Upper lobe of left lung (tissue), 4 donors: ENCODE measurements around the gene CAPZB.

Experiments used
- EP300 ChIP-seq, 4 donors: sonication (generic); formaldehyde crosslinking; IDR thresholded peaks; one replicate each; pipeline ENCODE4 v1.5.1; 2017; ENCODE audit warnings: antibody characterized with exemption in 4 of 4, control low read depth in 2 of 4
- POLR2A ChIP-seq, 4 donors: fragments of 450-650 bp; IDR thresholded peaks; one replicate each; pipeline ENCODE4 v1.5.1; 2016 to 2017; ENCODE audit warnings: antibody characterized with exemption in 4 of 4, mild to moderate bottlenecking in 2 of 4
- POLR2AphosphoS5 ChIP-seq, 2 donors: sonication (generic); formaldehyde crosslinking; IDR thresholded peaks; one replicate each; pipeline ENCODE4 v1.5.1; 2017; ENCODE audit warnings: antibody characterized with exemption in 2 of 2
- TF ChIP-seq, protein P1 (sequence below), 6 experiments: fragments of 450-650 bp in 4 of 6; fragments of 200-600 bp in 2 of 6; sonication (generic) in 2 of 6; IDR thresholded peaks; one replicate each; pipeline ENCODE4 v1.5.1; 2016 to 2019; ENCODE audit warnings: antibody characterized with exemption in 6 of 6

- TF ChIP-seq POLR2AphosphoS5 (IDR thresholded peaks at IDR 0.05) (no peak), POLR2A (IDR thresholded peaks at IDR 0.05) (no peak), EP300 (IDR thresholded peaks at IDR 0.05) (no peak)
- TF ChIP-seq, protein P1, sequence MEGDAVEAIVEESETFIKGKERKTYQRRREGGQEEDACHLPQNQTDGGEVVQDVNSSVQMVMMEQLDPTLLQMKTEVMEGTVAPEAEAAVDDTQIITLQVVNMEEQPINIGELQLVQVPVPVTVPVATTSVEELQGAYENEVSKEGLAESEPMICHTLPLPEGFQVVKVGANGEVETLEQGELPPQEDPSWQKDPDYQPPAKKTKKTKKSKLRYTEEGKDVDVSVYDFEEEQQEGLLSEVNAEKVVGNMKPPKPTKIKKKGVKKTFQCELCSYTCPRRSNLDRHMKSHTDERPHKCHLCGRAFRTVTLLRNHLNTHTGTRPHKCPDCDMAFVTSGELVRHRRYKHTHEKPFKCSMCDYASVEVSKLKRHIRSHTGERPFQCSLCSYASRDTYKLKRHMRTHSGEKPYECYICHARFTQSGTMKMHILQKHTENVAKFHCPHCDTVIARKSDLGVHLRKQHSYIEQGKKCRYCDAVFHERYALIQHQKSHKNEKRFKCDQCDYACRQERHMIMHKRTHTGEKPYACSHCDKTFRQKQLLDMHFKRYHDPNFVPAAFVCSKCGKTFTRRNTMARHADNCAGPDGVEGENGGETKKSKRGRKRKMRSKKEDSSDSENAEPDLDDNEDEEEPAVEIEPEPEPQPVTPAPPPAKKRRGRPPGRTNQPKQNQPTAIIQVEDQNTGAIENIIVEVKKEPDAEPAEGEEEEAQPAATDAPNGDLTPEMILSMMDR (IDR thresholded peaks at IDR 0.05): no peak
Observed at GRCh38 chr1:19413999-19414398, 71.3 kb downstream of the CAPZB start.
